ENCODE results near the gene MUC5B. TPM values are rescaled to one million over a fixed set of nuclear protein-coding genes. Genes with fewer than 3 reads are reported as not detected.

Gene MUC5B
- total RNA-seq, 4 donors from 2014 or later, result 0.44 TPM; not detected in 3

DNA sequence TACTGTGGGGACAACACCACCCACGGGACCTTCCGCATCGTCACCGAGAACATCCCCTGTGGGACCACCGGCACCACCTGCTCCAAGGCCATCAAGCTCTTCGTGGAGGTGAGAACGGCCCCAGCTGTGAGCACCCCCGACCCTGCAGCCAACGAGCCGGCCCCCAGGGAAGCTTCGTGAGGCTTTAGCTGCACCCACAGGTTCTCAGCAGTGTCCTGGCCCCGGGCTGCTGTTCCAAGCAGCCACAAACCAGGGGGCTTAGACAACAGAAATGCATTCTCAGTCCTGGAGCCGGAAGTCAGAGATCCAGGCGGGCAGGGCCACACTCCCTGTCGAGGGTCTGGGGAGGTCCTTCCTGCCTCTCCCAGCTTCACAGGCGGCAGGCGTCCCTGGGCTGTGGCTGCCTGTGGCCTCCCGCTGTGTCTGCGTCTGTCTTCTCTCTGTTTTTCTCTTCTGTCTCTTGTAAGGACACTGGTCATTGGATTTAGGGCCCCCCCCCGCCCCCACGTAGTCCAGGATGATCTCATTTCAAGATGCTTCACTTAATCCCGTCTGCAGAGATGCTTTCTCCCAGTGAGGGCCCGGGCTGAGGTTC, 12.5 kb downstream of the MUC5B start:
- ATAC-seq (ENCODE audit: low FRiP score), result no peak
- TF ChIP-seq, protein P1, sequence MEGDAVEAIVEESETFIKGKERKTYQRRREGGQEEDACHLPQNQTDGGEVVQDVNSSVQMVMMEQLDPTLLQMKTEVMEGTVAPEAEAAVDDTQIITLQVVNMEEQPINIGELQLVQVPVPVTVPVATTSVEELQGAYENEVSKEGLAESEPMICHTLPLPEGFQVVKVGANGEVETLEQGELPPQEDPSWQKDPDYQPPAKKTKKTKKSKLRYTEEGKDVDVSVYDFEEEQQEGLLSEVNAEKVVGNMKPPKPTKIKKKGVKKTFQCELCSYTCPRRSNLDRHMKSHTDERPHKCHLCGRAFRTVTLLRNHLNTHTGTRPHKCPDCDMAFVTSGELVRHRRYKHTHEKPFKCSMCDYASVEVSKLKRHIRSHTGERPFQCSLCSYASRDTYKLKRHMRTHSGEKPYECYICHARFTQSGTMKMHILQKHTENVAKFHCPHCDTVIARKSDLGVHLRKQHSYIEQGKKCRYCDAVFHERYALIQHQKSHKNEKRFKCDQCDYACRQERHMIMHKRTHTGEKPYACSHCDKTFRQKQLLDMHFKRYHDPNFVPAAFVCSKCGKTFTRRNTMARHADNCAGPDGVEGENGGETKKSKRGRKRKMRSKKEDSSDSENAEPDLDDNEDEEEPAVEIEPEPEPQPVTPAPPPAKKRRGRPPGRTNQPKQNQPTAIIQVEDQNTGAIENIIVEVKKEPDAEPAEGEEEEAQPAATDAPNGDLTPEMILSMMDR (IDR thresholded peaks at IDR 0.05), result no peak
- no peak for DNase-seq (ENCODE audit: low spot score)

DNA sequence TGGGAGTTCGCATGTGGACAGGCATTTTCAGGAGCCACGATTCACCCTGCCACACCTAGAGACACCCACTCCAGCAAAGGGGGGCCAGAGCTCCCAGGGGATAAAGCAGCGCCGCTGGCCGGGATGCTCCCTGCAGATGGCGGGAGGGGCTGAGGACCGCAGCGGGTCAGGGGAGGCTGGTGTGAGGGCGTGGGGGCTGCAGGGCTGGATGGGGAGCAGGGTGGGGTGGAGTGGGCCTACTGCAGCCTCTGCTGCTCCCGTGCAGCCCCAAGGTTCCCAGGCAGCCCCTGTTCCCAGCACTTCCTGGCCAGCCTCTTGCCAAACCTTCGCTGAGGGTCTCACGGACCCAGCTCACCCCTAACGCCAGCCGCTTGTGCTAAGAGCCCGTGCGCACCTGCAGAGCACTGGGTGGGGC, 13.0 kb downstream of the MUC5B start:
- TF ChIP-seq, protein P1 (IDR thresholded peaks at IDR 0.05), result no peak
- ATAC-seq (ENCODE audit: low FRiP score), result no peak
- DNase-seq (ENCODE audit: low spot score), result no peak

DNA sequence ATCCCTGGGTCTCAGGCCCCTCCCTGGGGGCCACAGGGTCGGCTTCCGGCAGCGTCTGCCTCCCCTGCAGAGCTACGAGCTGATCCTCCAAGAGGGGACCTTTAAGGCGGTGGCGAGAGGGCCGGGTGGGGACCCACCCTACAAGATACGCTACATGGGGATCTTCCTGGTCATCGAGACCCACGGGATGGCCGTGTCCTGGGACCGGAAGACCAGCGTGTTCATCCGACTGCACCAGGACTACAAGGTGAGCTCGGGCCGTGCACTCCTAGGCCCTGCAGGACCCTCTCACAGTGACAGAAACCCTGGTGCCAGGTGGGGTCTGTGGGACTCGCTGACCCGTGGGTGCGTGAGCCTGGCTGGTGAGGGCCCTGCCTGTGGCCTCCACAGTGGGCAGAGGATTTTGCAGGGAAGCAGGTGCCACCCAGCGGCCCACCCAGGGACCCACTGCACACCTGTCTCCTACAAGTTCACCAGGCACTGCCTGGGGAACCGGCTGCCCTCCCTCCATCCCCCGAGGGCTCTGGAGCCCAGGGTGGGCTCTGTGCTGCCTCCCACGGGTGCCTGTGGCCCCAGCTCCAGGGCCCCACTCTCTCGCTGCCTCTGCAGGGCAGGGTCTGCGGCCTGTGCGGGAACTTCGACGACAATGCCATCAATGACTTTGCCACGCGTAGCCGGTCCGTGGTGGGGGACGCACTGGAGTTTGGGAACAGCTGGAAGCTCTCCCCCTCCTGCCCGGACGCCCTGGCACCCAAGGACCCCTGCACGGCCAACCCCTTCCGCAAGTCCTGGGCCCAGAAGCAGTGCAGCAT, 13.7 kb downstream of the MUC5B start:
- ATAC-seq (ENCODE audit: low FRiP score) (no peak), DNase-seq (ENCODE audit: low spot score) (no peak)
- TF ChIP-seq, protein P1 (IDR thresholded peaks at IDR 0.05), result no peak

DNA sequence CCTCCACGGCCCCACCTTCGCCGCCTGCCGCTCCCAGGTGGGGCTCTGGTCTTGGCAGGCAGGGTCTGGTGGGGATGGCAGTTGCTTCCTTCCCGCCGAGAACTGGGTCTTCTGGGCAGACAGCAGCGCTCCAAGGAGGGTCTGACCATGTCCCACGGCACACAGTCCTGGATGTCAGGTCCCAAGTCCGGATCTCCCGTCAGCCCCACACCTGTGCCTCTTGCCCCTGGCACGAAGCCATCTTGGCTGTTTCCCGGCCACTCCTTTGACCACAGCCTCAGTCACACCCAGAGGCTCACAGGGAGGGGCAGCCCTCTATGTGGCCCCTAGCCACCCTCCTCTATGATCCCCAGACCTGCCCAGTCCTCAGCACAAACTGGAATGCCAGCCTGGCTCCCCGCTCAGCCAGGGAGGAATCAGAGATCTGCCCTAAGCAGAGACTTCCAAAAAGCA, 14.3 kb downstream of the MUC5B start:
- no peak for ATAC-seq (ENCODE audit: low FRiP score)
- TF ChIP-seq, protein P1 (IDR thresholded peaks at IDR 0.05), result no peak
- DNase-seq (ENCODE audit: low spot score), result no peak

DNA sequence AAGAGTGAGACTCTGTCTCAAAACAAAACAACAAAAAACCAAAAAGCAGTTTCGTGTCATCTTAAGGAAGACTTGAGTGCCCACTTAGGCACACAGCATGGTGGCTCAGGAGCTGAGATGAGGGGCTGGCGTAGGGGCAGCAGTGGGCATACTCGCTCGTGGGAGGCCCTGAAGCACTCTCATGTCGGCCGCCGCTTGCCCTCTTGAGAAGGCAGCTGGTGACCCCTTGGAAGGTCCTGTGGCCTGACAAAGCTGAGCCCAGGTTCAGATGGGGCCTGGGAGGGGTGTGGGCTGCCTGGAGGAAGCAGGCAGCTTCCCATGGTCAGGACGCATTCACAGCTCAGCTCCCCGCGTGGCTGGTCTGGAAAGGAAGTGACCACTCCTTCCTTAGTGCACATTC, 15.0 kb downstream of the MUC5B start:
- ATAC-seq (ENCODE audit: low FRiP score) (no peak), DNase-seq (ENCODE audit: low spot score) (no peak)
- TF ChIP-seq, protein P1 (IDR thresholded peaks at IDR 0.05), result no peak

DNA sequence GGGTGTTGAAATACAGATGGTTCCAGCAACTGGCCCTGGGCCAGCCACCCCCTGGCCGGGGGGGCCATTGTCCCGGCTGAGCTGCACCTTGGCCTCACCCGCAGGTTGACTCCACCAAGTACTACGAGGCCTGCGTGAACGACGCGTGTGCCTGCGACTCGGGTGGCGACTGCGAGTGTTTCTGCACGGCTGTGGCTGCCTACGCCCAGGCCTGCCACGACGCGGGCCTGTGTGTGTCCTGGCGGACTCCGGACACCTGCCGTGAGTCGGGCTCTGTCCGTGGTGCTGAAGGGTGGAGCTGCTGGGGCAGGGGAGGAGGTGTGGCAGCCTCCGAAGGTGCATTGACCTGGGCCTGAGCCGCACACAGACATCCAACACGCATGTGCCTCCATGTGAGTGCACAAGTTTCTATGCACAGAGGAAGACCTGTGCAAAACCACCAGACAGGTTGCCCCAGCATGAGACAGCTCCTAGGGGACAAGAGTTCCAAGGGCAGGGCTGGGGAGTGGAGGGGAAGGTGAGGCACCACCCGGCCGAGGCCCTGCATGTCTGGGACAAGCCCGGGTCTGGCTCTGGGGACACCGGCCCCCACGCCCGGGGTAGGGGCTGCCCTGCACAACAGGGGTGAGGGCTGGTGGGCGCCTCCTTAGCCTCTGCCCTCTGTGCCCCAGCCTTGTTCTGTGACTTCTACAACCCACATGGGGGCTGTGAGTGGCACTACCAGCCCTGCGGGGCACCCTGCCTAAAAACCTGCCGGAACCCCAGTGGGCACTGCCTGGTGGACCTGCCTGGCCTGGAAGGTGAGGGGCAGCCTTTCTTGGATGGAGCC, 16.1 kb downstream of the MUC5B start:
- DNase-seq (ENCODE audit: low spot score) (no peak), ATAC-seq (ENCODE audit: low FRiP score) (no peak)
- TF ChIP-seq, protein P1 (IDR thresholded peaks at IDR 0.05), result no peak
